Tibial nerve (tissue), 3 donors: ENCODE data around the gene SHROOM2.

ENCODE experiments used
- POLR2A ChIP-seq, 2 donors: fragments of 450-650 bp; IDR thresholded peaks; one replicate each; pipeline ENCODE4 v1.6.1; 2017; ENCODE audit warnings: antibody characterized with exemption in 2 of 2, mild to moderate bottlenecking in 2 of 2, moderate library complexity in 2 of 2
- TF ChIP-seq, protein P1 (sequence below), 5 experiments: fragments of 200-600 bp in 3 of 5; fragments of 450-650 bp in 2 of 5; sonication (generic) in 3 of 5; IDR thresholded peaks; one replicate each; pipeline ENCODE4 v1.5.1; 2016 to 2019; ENCODE audit warnings: antibody characterized with exemption in 5 of 5, mild to moderate bottlenecking in 3 of 5, moderate library complexity in 2 of 5

DNA sequence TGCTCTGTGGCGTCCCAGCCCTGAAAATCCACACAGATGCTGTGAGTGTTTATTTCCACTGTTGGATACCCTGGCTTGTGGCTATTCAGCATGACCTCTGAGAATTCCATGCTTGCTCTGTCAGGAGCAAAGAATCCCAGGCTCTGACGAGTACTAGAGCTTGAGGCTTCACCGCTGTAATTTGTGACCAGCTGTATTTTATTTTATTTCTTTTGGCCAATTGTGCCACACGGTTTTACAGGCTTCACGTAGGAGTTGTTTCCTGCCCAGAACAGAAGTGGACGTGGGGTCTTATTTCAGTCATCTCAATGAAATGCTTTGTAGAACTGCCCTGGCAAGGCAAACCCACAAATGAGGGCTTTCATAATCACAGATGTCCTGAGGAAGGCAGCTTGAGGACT, 111.5 kb downstream of the SHROOM2 start:
- TF ChIP-seq, protein P1, sequence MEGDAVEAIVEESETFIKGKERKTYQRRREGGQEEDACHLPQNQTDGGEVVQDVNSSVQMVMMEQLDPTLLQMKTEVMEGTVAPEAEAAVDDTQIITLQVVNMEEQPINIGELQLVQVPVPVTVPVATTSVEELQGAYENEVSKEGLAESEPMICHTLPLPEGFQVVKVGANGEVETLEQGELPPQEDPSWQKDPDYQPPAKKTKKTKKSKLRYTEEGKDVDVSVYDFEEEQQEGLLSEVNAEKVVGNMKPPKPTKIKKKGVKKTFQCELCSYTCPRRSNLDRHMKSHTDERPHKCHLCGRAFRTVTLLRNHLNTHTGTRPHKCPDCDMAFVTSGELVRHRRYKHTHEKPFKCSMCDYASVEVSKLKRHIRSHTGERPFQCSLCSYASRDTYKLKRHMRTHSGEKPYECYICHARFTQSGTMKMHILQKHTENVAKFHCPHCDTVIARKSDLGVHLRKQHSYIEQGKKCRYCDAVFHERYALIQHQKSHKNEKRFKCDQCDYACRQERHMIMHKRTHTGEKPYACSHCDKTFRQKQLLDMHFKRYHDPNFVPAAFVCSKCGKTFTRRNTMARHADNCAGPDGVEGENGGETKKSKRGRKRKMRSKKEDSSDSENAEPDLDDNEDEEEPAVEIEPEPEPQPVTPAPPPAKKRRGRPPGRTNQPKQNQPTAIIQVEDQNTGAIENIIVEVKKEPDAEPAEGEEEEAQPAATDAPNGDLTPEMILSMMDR (IDR thresholded peaks at IDR 0.05) = no peak
- TF ChIP-seq POLR2A (IDR thresholded peaks at IDR 0.05) = no peak
